H1 (cell line): ENCODE results near the gene SFXN2. TPM values are rescaled to one million over a fixed set of nuclear protein-coding genes. Genes with fewer than 3 reads are reported as not detected.

Experiments used
- CTCF ChIA-PET: fragments of 300-600 bp; sonication (Branson Sonifier 250); formaldehyde crosslinking; loops from one replicate; lab custom pipeline; 2021; ENCODE audit not compliant: partially characterized antibody; lab: Charles Lee
- POLR2A ChIA-PET: fragments of 300-600 bp; sonication (Branson Sonifier 250); formaldehyde crosslinking; loops from one replicate; lab custom pipeline; 2021; ENCODE audit warnings: inconsistent platforms; ENCODE audit not compliant: partially characterized antibody; lab: Charles Lee
- DNase-seq, 2 experiments: peaks; one replicate each; pipeline versions ENCODE4 v3.0.0 to v3.0.0-alpha.2; 2010 to 2022; ENCODE audit warnings: low spot score in 2 of 2, low read depth in 1 of 2, mixed read lengths in 1 of 2
- FAIRE-seq: peaks from 2 replicates; lab custom pipeline; 2011; peaks lifted over from hg19 to GRCh38; lab: Jason Lieb, UNC
- H2AFZ ChIP-seq: 2 replicates; pipeline ENCODE4 v1.8.1; 2012; ENCODE audit warnings: low read length, inconsistent platforms
- H2AK5ac ChIP-seq: 2 replicates; pipeline ENCODE4 v1.6.1; 2013; ENCODE audit warnings: low read depth, low read length
- H2BK120ac ChIP-seq: replicated peaks from 2 replicates; pipeline ENCODE3; 2013; ENCODE audit warnings: low read depth, low read length, inconsistent platforms
- H2BK12ac ChIP-seq: 2 replicates; pipeline ENCODE4 v1.6.1; 2013; ENCODE audit warnings: low read depth, low read length
- H2BK15ac ChIP-seq: 2 replicates; pipeline ENCODE4 v1.6.1; 2013; ENCODE audit warnings: low read length
- H2BK20ac ChIP-seq: 2 replicates; pipeline ENCODE4 v1.6.1; 2013; ENCODE audit warnings: low read length
- H2BK5ac ChIP-seq: 2 replicates; pipeline ENCODE4 v1.6.1; 2013; ENCODE audit warnings: low read depth, low read length
- H3K14ac ChIP-seq: 2 replicates; pipeline ENCODE4 v1.6.1; 2013; ENCODE audit warnings: inconsistent platforms; ENCODE audit not compliant: insufficient read length
- H3K18ac ChIP-seq: 2 replicates; pipeline ENCODE4 v1.6.1; 2013; ENCODE audit warnings: low read length; ENCODE audit errors: extremely low read depth
- H3K23ac ChIP-seq: 2 replicates; pipeline ENCODE4 v1.6.1; 2013; ENCODE audit warnings: inconsistent platforms; ENCODE audit not compliant: insufficient read length
- H3K23me2 ChIP-seq: 2 replicates; pipeline ENCODE4 v1.6.1; 2013; ENCODE audit warnings: low read depth, low read length
- H3K27ac ChIP-seq: 2 replicates; pipeline ENCODE4 v1.6.1; 2011; ENCODE audit warnings: low read depth, low read length, inconsistent platforms
- H3K27me3 ChIP-seq, 4 experiments: replicated peaks in 1 of 4; 1 replicate in 1 of 4; 2 replicates in 3 of 4; pipeline versions ENCODE4 v1.6.1 to v1.8.1; 2011 to 2013; ENCODE audit warnings: low read length in 3 of 4, mild to moderate bottlenecking in 3 of 4, inconsistent platforms in 2 of 4, mixed read lengths in 2 of 4, moderate library complexity in 1 of 4; ENCODE audit not compliant: control insufficient read depth in 3 of 4, insufficient read depth in 3 of 4; ENCODE audit errors: extremely low read depth in 1 of 4
- H3K36me3 ChIP-seq, 4 experiments: 2 replicates each; pipeline versions ENCODE4 v1.6.1 to v1.8.1; 2011 to 2013; ENCODE audit warnings: mild to moderate bottlenecking in 4 of 4, low read length in 3 of 4, moderate library complexity in 2 of 4, control low read depth in 1 of 4, inconsistent platforms in 1 of 4; ENCODE audit not compliant: insufficient read depth in 4 of 4, control insufficient read depth in 2 of 4
- H3K4ac ChIP-seq: replicated peaks from 2 replicates; pipeline ENCODE3; 2013; ENCODE audit warnings: low read length, low read depth, mixed read lengths, inconsistent platforms; ENCODE audit not compliant: insufficient read length
- H3K4me1 ChIP-seq, 4 experiments: replicated peaks in 1 of 4; 1 replicate in 1 of 4; 2 replicates in 3 of 4; pipeline versions ENCODE4 v1.6.1 to v1.8.1; 2011 to 2013; ENCODE audit warnings: low read length in 3 of 4, inconsistent platforms in 2 of 4, mixed read lengths in 1 of 4; ENCODE audit not compliant: insufficient read depth in 4 of 4, control insufficient read depth in 3 of 4
- H3K4me2 ChIP-seq, 2 experiments: 2 replicates each; pipeline versions ENCODE4 v1.6.1 to v1.8.1; 2011 to 2013; ENCODE audit warnings: low read depth in 2 of 2, low read length in 2 of 2, control low read depth in 1 of 2, inconsistent platforms in 1 of 2, mild to moderate bottlenecking in 1 of 2; ENCODE audit not compliant: insufficient read depth in 1 of 2
- H3K4me3 ChIP-seq, 4 experiments: fragments of 200-600, 300-600 bp in 1 of 4; sonication (generic), shearing (Covaris generic), sonication (Bioruptor Twin) in 1 of 4; 2 replicates each; pipeline versions ENCODE4 v1.5.1 to v1.8.1; 2011 to 2016; ENCODE audit warnings: low read length in 4 of 4, low read depth in 3 of 4, control low read depth in 2 of 4, inconsistent platforms in 2 of 4, mild to moderate bottlenecking in 2 of 4, mixed read lengths in 1 of 4, moderate library complexity in 1 of 4; ENCODE audit not compliant: insufficient read depth in 2 of 4; ENCODE audit errors: extremely low read depth in 1 of 4
- H3K56ac ChIP-seq: replicated peaks from 2 replicates; pipeline ENCODE3; 2013; ENCODE audit warnings: low read depth, mild to moderate bottlenecking, mixed read lengths, low read length, inconsistent platforms; ENCODE audit not compliant: insufficient read length
- H3K79me1 ChIP-seq: 2 replicates; pipeline ENCODE4 v1.6.1; 2013; ENCODE audit warnings: low read depth, low read length, control low read depth
- H3K79me2 ChIP-seq, 2 experiments: 2 replicates each; pipeline versions ENCODE4 v1.6.1 to v1.8.1; 2012 to 2013; ENCODE audit warnings: low read length in 2 of 2, mild to moderate bottlenecking in 2 of 2, inconsistent platforms in 1 of 2; ENCODE audit not compliant: insufficient read depth in 2 of 2, control insufficient read depth in 1 of 2
- H3K9ac ChIP-seq, 4 experiments: replicated peaks in 1 of 4; 1 replicate in 1 of 4; 2 replicates in 3 of 4; pipeline versions ENCODE4 v1.6.1 to v1.8.1; 2011 to 2013; ENCODE audit warnings: low read depth in 3 of 4, low read length in 3 of 4, control low read depth in 2 of 4, mild to moderate bottlenecking in 2 of 4, moderate library complexity in 2 of 4, inconsistent platforms in 1 of 4; ENCODE audit errors: extremely low read depth in 1 of 4
- H3K9me3 ChIP-seq, 2 experiments: 2 replicates each; pipeline versions ENCODE4 v1.6.1 to v1.8.1; 2012 to 2013; ENCODE audit warnings: mild to moderate bottlenecking in 2 of 2, moderate library complexity in 2 of 2, control low read depth in 1 of 2, inconsistent platforms in 1 of 2, low read depth in 1 of 2, low read length in 1 of 2, mixed read lengths in 1 of 2; ENCODE audit not compliant: insufficient read depth in 2 of 2
- H4K20me1 ChIP-seq, 2 experiments: replicated peaks in 1 of 2; 2 replicates each; pipeline versions ENCODE3 to v1.8.1; 2011 to 2013; ENCODE audit warnings: inconsistent platforms in 2 of 2, low read length in 2 of 2, mild to moderate bottlenecking in 1 of 2; ENCODE audit not compliant: insufficient read depth in 2 of 2, control insufficient read depth in 1 of 2
- H4K5ac ChIP-seq: 2 replicates; pipeline ENCODE4 v1.6.1; 2013; ENCODE audit warnings: low read length, low read depth, mixed read lengths, inconsistent platforms; ENCODE audit not compliant: insufficient read length
- H4K8ac ChIP-seq: 2 replicates; pipeline ENCODE4 v1.8.0; 2013; ENCODE audit warnings: mild to moderate bottlenecking, moderate library complexity, low read length, inconsistent platforms; ENCODE audit not compliant: insufficient read depth; ENCODE audit errors: extremely low read depth
- H4K91ac ChIP-seq: replicated peaks from 2 replicates; pipeline ENCODE3; 2013; ENCODE audit warnings: low read length, mixed read lengths, inconsistent platforms; ENCODE audit not compliant: insufficient read length
- BCL11A ChIP-seq, 2 experiments: IDR thresholded peaks; one replicate each; pipeline ENCODE4 v1.6.1; 2011; ENCODE audit warnings: low read depth in 2 of 2, low read length in 2 of 2, mild to moderate bottlenecking in 2 of 2
- CBX5 ChIP-seq: fragments of 300-800, 300-1000 bp; sonication (generic); IDR thresholded peaks from 2 replicates; pipeline ENCODE4 v1.7.1; 2016; ENCODE audit warnings: antibody characterized with exemption, low read length, low read depth
- CHD1 ChIP-seq: IDR thresholded peaks from 2 replicates; pipeline ENCODE4 v1.6.1; 2012; ENCODE audit warnings: low read depth, low read length, improper control_type of control experiment
- NANOG ChIP-seq: IDR thresholded peaks from 2 replicates; pipeline ENCODE4 v1.6.1; 2011; ENCODE audit warnings: low read length, low read depth, mild to moderate bottlenecking, inconsistent platforms; ENCODE audit not compliant: insufficient read depth, poor library complexity, severe bottlenecking
- POU5F1 ChIP-seq: IDR thresholded peaks from 2 replicates; pipeline ENCODE4 v1.6.1; 2011; ENCODE audit warnings: low read depth, mild to moderate bottlenecking, low read length, moderate library complexity
- RFX5 ChIP-seq: IDR thresholded peaks from 2 replicates; pipeline ENCODE4 v1.6.1; 2011; ENCODE audit warnings: low read depth, low read length, improper control_type of control experiment, borderline replicate concordance
- TBP ChIP-seq: IDR thresholded peaks from 2 replicates; pipeline ENCODE4 v1.6.1; 2011; ENCODE audit warnings: low read depth, low read length, improper control_type of control experiment
- WGBS, 2 experiments: shearing (Covaris generic) in 1 of 2; methylation state at CpG; one replicate each; pipeline versions ENCODE4 v1.1.6 to v1.1.7; 2013 to 2015; ENCODE audit warnings: low lambda C conversion rate in 2 of 2, mixed read lengths in 2 of 2, inconsistent platforms in 1 of 2, low coverage in 1 of 2, missing lambda C conversion rate in 1 of 2; ENCODE audit not compliant: insufficient replicate concordance in 2 of 2, insufficient coverage in 1 of 2, insufficient read length in 1 of 2; ENCODE audit errors: extremely low coverage in 1 of 2, missing lambda C conversion rate in 1 of 2; 5-methylcytosine and 5-hydroxymethylcytosine counted together
- polyA plus RNA-seq, 7 experiments: library from polyadenylated mRNA; depleted of rRNA in 3 of 7; stranded (reverse) in 5 of 7; unstranded in 2 of 7; fragments of >200 nt in 5 of 7; fragments of 200-250 nt in 2 of 7; gene quantifications; 1 replicate in 5 of 7; 2 replicates in 1 of 7; 4 replicates in 1 of 7; pipeline versions ENCODE4 v1.2.1 to v1.2.3, GENCODE V29; 2011 to 2013; ENCODE audit warnings: missing spikeins in 2 of 7, mixed read lengths in 2 of 7
- total RNA-seq: library from RNA; stranded (reverse); fragmentation: NEBNext Ultra II Directional; extraction: Animal tissue kit (Norgen Biotek cat#: 25700); gene quantifications from 2 replicates; pipeline ENCODE4 v1.2.1, GENCODE V29; 2021
- TF ChIP-seq, protein P1 (sequence below): IDR thresholded peaks from 2 replicates; pipeline ENCODE4 v1.6.1; 2012; ENCODE audit warnings: inconsistent platforms
- TF ChIP-seq, protein P2 (sequence below): IDR thresholded peaks from 2 replicates; pipeline ENCODE4 v1.6.1; 2012; ENCODE audit warnings: low read length, inconsistent platforms

Gene SFXN2
- total and polyA plus RNA-seq, 2 of the 8 experiments (the other 6 are each of a cell fraction or from before 2014, with no cell fraction given) = 20.5 to 23.5 TPM

DNA sequence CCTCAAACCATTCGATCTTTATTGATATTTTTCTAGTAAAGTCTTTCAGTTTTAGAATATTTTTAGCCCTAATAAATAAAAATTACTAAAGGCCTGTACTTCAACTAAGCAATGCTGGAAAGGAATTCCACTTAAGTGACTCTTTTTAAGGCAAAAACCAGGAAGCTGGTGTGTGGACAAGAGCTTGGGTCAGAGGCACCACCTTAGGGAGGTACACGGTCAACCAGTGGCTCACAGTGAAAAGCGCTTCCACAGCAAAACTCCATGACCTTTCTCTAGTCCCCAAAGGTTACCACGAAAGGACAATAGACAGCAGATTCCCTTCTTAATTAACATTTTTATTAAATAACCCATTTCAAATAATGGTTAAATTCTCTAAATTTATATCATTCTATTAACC lies 31.5 kb upstream of the SFXN2 start:
- Histone ChIP-seq H3K27me3 (no peaks in the 10 kb centered on the region), H3K23ac (no peak overlapping the region), H2BK120ac (no peak overlapping the region), H3K79me2 (no peaks in the 10 kb centered on the region), H2BK20ac (no peak overlapping the region), H2AFZ (no peak overlapping the region), H3K36me3 (peaks cover 0 to 13% (median 5%) of the 10 kb centered on the region in 4 experiments; a peak in 4 of 8 replicates), H4K5ac (no peak overlapping the region), H3K4me2 (no peak overlapping the region), H4K20me1 (no peaks in the 10 kb centered on the region), H3K18ac (no peak overlapping the region), H3K4me3 (no peak overlapping the region), H3K79me1 (no peaks in the 10 kb centered on the region), H3K56ac (no peak overlapping the region), H2BK5ac (no peak overlapping the region), H4K8ac (no peak overlapping the region), H3K9ac (no peak overlapping the region), H4K91ac (no peak overlapping the region), H2BK12ac (no peak overlapping the region), H2BK15ac (no peak overlapping the region), H3K14ac (no peak overlapping the region), H2AK5ac (no peak overlapping the region), H3K27ac (no peak overlapping the region), H3K9me3 (no peaks in the 10 kb centered on the region), H3K4me1 (peaks cover 4 to 12% (median 7%) of the 10 kb centered on the region in 4 experiments), H3K4ac (no peak overlapping the region), H3K23me2 (no peaks in the 10 kb centered on the region)
- ChIA-PET POLR2A (interaction anchor here (0.7 to 1.2 kb wide), 3 partner anchors 9 to 129 kb away, joined by 3 to 5 read pairs (median 3); no protein-coding TSS in a partner anchor), CTCF (interaction anchor here (1.1 to 3.0 kb wide), 2 partner anchors 13 to 15 kb away, joined by 3 to 11 read pairs; no protein-coding TSS in a partner anchor)
- no peak for DNase-seq
- WGBS, 2 experiments = 94% methylated on average over 4 of the region's 4 CpGs; no CpG with 5 or more reads in 1 of the 2 experiments
- FAIRE-seq = no peak
- TF ChIP-seq CBX5 (no peak), RFX5 (no peak), TBP (no peak), NANOG (no peak), CHD1 (no peak), POU5F1 (no peak), BCL11A (IDR thresholded peaks at IDR 0.05; ENCODE audit: low read depth in 2 of 2, low read length in 2 of 2) (no peak)
- TF ChIP-seq, protein P1, sequence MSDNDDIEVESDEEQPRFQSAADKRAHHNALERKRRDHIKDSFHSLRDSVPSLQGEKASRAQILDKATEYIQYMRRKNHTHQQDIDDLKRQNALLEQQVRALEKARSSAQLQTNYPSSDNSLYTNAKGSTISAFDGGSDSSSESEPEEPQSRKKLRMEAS = no peak
- TF ChIP-seq, protein P2, sequence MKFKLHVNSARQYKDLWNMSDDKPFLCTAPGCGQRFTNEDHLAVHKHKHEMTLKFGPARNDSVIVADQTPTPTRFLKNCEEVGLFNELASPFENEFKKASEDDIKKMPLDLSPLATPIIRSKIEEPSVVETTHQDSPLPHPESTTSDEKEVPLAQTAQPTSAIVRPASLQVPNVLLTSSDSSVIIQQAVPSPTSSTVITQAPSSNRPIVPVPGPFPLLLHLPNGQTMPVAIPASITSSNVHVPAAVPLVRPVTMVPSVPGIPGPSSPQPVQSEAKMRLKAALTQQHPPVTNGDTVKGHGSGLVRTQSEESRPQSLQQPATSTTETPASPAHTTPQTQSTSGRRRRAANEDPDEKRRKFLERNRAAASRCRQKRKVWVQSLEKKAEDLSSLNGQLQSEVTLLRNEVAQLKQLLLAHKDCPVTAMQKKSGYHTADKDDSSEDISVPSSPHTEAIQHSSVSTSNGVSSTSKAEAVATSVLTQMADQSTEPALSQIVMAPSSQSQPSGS = no peak
